ENCODE data around the gene FAM168A.
A peak's percentile ranks its signal among the peaks of the same experiment; 100 is the strongest.

Gene FAM168A

GRCh38 chr11:73365352-73366264 is 232.3 kb downstream of the FAM168A start:
- DNase-seq, result no peak

- DNase-seq, result no peak
These were observed 234.8 kb downstream of the FAM168A start for GRCh38 chr11:73363147-73363546.

GRCh38 chr11:73361953-73362776 is 235.7 kb downstream of the FAM168A start:
- DNase-seq, result no peak

GRCh38 chr11:73360743-73361369 is 237.1 kb downstream of the FAM168A start:
- no peak for DNase-seq

- DNase-seq, result peak in 1 of 4 experiments; percentile 48
These were observed 237.8 kb downstream of the FAM168A start for GRCh38 chr11:73359930-73360742.

- DNase-seq, result peak; percentile 14 to 67 (median 48)
These were observed 238.6 kb downstream of the FAM168A start for GRCh38 chr11:73359341-73359740.

GRCh38 chr11:73358071-73358470 is 239.8 kb downstream of the FAM168A start:
- DNase-seq, result no peak

GRCh38 chr11:73356979-73357860 is 240.7 kb downstream of the FAM168A start:
- no peak for DNase-seq

- DNase-seq, result no peak
These were observed 242.8 kb downstream of the FAM168A start for GRCh38 chr11:73355109-73355508.

GRCh38 chr11:73353422-73353821 is 244.5 kb downstream of the FAM168A start:
- DNase-seq, result no peak

- peak; percentile 82 to 84 (median 82) for DNase-seq
These were observed 246.8 kb downstream of the FAM168A start for GRCh38 chr11:73350908-73351636.

Data from suppressor macrophage (primary cell).